Measurements from ENCODE around the gene CRHR1.
A peak's percentile ranks its signal among the peaks of the same experiment; 100 is the strongest.

CRHR1 gene

DNA sequence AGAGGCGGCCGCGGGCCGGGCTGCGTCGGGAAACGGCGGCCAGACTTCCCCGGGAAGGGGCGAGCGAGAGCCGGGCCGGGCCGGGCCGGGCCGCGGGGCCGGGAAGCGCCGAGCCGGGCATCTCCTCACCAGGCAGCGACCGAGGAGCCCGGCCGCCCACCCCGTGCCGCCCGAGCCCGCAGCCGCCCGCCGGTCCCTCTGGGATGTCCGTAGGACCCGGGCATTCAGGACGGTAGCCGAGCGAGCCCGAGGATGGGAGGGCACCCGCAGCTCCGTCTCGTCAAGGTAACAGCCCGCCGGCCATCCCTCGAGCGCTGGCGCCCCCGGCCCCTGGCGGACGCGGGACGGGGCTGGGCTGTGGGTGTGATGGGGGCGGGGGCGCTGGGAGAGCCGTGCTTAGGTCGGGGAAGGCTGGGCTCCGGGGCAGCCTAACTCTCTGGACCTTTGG, at the start of gene CRHR1:
CRHR1 (plus strand) TSS at position 28 of the 448 bp plus-strand sequence; CDS start at position 253, 225 bp downstream.
- peaks cover 86% of the 10 kb centered on the region for H3K27me3 Mint-ChIP-seq (ENCODE audit: low read depth, poor library complexity)
- no peak for TF ChIP-seq CTCF (IDR thresholded peaks at IDR 0.05)
- DNase-seq: peak; percentile 57
- H3K4me3 Mint-ChIP-seq: peak within 1 kb of the TSS; percentile 86
- no peaks in the 10 kb centered on the region for H3K36me3 Mint-ChIP-seq (ENCODE audit: low read depth)
- H3K4me1 Mint-ChIP-seq: peaks cover 11% of the 10 kb centered on the region
- no peaks in the 10 kb centered on the region for H3K9me3 Mint-ChIP-seq
- H3K27ac Mint-ChIP-seq: no peak within 1 kb of the TSS

DNA sequence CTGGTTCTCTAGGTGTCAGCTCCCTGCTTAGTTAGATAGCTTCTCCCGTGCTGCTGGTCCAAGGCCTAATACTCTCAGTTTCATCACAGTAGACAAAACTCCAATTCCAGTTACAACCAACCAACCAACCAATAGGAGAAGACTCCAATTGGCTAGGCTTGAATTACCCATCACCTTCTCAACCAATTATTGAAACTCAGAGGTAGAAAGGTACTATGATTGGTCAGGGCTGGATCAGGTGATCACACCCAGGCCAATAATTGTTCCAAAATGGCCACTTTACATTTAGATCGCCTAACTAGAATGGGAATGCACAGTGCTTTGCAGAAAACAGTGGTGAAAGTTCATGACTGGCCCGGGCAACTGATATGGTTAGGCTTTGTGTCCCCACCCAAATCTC, 49.5 kb upstream of the CRHR1 start:
- H3K9me3 Mint-ChIP-seq: peaks cover 22% of the 10 kb centered on the region
- H3K27ac Mint-ChIP-seq: no peak overlapping the region
- H3K36me3 Mint-ChIP-seq (ENCODE audit: low read depth): no peaks in the 10 kb centered on the region
- no peak for TF ChIP-seq CTCF (IDR thresholded peaks at IDR 0.05)
- H3K27me3 Mint-ChIP-seq (ENCODE audit: low read depth, poor library complexity): peaks cover 49% of the 10 kb centered on the region
- no peak overlapping the region for H3K4me3 Mint-ChIP-seq
- DNase-seq: no peak
- H3K4me1 Mint-ChIP-seq: peaks cover 4% of the 10 kb centered on the region

DNA sequence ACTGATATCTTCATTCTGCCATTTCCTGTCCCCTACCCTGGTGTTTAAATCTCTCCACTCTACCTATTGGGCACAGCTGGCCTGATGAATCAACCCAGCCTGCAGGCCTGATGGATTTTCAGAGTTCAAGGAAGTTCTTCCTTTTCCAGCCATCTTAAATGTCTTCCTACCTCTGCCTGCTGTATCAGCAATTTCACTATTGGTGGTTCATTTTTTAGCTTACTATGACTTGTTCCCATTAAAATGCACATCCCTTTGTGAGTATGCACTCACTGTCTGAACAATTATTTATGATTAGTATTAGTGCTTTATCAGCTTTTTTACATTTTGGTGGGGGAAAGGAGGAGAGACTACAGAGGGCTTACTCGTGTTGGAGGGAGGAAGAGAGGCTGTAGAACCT, 48.6 kb upstream of the CRHR1 start:
- no peak for DNase-seq
- Mint-ChIP-seq H3K36me3 (ENCODE audit: low read depth) (no peaks in the 10 kb centered on the region), H3K9me3 (peaks cover 18% of the 10 kb centered on the region), H3K27ac (no peak overlapping the region), H3K4me3 (no peak overlapping the region), H3K27me3 (ENCODE audit: low read depth, poor library complexity) (peaks cover 49% of the 10 kb centered on the region), H3K4me1 (peaks cover 13% of the 10 kb centered on the region)
- TF ChIP-seq CTCF (IDR thresholded peaks at IDR 0.05): no peak

- Mint-ChIP-seq H3K4me3 (no peak overlapping the region), H3K9me3 (peaks cover 3% of the 10 kb centered on the region), H3K4me1 (peaks cover 20% of the 10 kb centered on the region), H3K27ac (no peak overlapping the region), H3K36me3 (ENCODE audit: low read depth) (no peaks in the 10 kb centered on the region), H3K27me3 (ENCODE audit: low read depth, poor library complexity) (peaks cover 67% of the 10 kb centered on the region)
- no peak for DNase-seq
- TF ChIP-seq CTCF (IDR thresholded peaks at IDR 0.05): no peak
Observed at GRCh38 chr17:45739786-45740185, 44.3 kb upstream of the CRHR1 start.

DNA sequence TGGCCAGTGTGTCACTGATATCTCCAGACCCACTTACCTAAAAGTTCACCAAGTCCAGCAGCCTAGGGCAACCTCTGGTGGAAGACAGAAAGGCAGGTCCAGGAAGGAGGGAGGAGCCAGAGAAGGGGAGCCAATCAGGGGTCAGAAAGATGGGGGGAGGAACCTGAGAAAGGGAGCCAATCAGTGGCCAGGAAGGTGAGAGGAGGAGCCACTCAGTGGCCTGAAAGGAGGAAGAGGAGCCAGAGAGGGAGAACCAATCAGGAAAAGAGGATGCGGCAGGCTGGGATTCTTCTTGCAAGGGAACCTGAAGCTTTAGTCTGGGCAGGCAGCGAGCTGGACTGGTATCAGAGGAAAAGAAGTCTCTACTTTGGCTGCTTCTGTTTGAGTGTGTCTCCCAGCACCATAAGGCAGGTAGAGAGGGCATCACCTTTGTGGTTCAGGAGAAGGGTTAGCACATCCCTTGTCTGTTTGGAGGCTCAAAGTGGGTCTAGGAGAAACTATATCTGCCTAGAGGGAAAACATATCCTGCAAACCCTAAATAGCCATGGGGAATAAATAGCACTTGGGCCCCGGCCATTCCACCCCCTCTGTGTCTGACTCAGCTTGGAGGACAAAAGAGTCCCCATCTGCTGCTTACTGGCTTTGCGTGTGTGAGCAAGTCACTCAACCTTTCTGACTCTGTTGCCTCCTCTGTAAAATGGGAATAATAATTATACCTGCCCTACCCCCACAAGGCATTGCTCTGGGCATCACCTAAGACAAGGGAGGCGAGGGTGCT, 43.4 kb upstream of the CRHR1 start:
- peaks cover 3% of the 10 kb centered on the region for H3K9me3 Mint-ChIP-seq
- H3K4me3 Mint-ChIP-seq: peak overlapping the region; percentile 73
- peak; percentile 72 for DNase-seq
- H3K27ac Mint-ChIP-seq: peak overlapping the region; percentile 69
- no peaks in the 10 kb centered on the region for H3K36me3 Mint-ChIP-seq (ENCODE audit: low read depth)
- TF ChIP-seq CTCF (IDR thresholded peaks at IDR 0.05): no peak
- H3K27me3 Mint-ChIP-seq (ENCODE audit: low read depth, poor library complexity): peaks cover 71% of the 10 kb centered on the region
- peaks cover 20% of the 10 kb centered on the region for H3K4me1 Mint-ChIP-seq

- no peaks in the 10 kb centered on the region for H3K36me3 Mint-ChIP-seq (ENCODE audit: low read depth)
- no peaks in the 10 kb centered on the region for H3K9me3 Mint-ChIP-seq
- no peak for DNase-seq
- H3K27ac Mint-ChIP-seq: no peak overlapping the region
- peaks cover 66% of the 10 kb centered on the region for H3K27me3 Mint-ChIP-seq (ENCODE audit: low read depth, poor library complexity)
- H3K4me1 Mint-ChIP-seq: peaks cover 20% of the 10 kb centered on the region
- TF ChIP-seq CTCF (IDR thresholded peaks at IDR 0.05): no peak
- no peak overlapping the region for H3K4me3 Mint-ChIP-seq
Observed at GRCh38 chr17:45742251-45742650, 41.9 kb upstream of the CRHR1 start.
